Prostate gland (tissue), 2 donors: ENCODE measurements around the gene GMIP.

Experiments used
- CTCF ChIP-seq, 4 experiments: fragments of 200-600 bp in 2 of 4; fragments of 450-650 bp in 2 of 4; sonication (generic) in 2 of 4; IDR thresholded peaks; 1 replicate in 3 of 4; 2 replicates in 1 of 4; pipeline ENCODE4 v1.5.1; 2016 to 2019; ENCODE audit warnings: antibody characterized with exemption in 4 of 4, mild to moderate bottlenecking in 2 of 4, moderate library complexity in 2 of 4
- POLR2A ChIP-seq: fragments of 450-650 bp; IDR thresholded peaks from one replicate; pipeline ENCODE4 v1.6.1; 2016; ENCODE audit warnings: antibody characterized with exemption, mild to moderate bottlenecking
- POLR2AphosphoS5 ChIP-seq: sonication (generic); formaldehyde crosslinking; IDR thresholded peaks from one replicate; pipeline ENCODE4 v1.6.1; 2017; ENCODE audit warnings: antibody characterized with exemption

- TF ChIP-seq CTCF (IDR thresholded peaks at IDR 0.05) (no peak), POLR2A (no peak), POLR2AphosphoS5 (no peak)
Observed at GRCh38 chr19:19649155-19649554, 5.7 kb upstream of the GMIP start.
